ACC112 (cell line): Measurements from ENCODE around the gene MORC4.

Experiments
- H2AFZ ChIP-seq: fragments of 200-600 bp; sonication (generic); one replicate; pipeline ENCODE4 v1.6.0; 2017; ENCODE audit warnings: antibody characterized with exemption, low read length; ENCODE audit not compliant: unreplicated experiment
- H3K27ac ChIP-seq: fragments of 200-600 bp; sonication (generic); 2 replicates; pipeline ENCODE4 v1.5.1; 2014; ENCODE audit warnings: low read depth, mild to moderate bottlenecking, antibody characterized with exemption, low read length, moderate library complexity
- H3K27me3 ChIP-seq: fragments of 200-600 bp; sonication (generic); 2 replicates; pipeline ENCODE4 v1.6.1; 2014; ENCODE audit warnings: mild to moderate bottlenecking, antibody characterized with exemption, low read length, moderate library complexity, mixed read lengths; ENCODE audit not compliant: insufficient read depth
- H3K36me3 ChIP-seq: fragments of 200-600 bp; sonication (generic); 2 replicates; pipeline ENCODE4 v1.6.1; 2016; ENCODE audit warnings: mild to moderate bottlenecking, antibody characterized with exemption, low read length, moderate library complexity, mixed read lengths; ENCODE audit not compliant: insufficient read depth
- H3K4me1 ChIP-seq: fragments of 200-600 bp; sonication (generic); one replicate; pipeline ENCODE4 v1.6.1; 2016; ENCODE audit warnings: low read length, mixed read lengths; ENCODE audit not compliant: insufficient read depth, unreplicated experiment, control insufficient read depth
- H3K4me3 ChIP-seq: fragments of 200-600 bp; sonication (generic); 2 replicates; pipeline ENCODE4 v1.5.1; 2014; ENCODE audit warnings: mild to moderate bottlenecking, low read depth, low read length
- H3K79me2 ChIP-seq: fragments of 200-600 bp; sonication (generic); one replicate; pipeline ENCODE4 v1.6.0; 2016; ENCODE audit warnings: low read length; ENCODE audit not compliant: control insufficient read depth, unreplicated experiment, insufficient read depth

The MORC4 gene

DNA sequence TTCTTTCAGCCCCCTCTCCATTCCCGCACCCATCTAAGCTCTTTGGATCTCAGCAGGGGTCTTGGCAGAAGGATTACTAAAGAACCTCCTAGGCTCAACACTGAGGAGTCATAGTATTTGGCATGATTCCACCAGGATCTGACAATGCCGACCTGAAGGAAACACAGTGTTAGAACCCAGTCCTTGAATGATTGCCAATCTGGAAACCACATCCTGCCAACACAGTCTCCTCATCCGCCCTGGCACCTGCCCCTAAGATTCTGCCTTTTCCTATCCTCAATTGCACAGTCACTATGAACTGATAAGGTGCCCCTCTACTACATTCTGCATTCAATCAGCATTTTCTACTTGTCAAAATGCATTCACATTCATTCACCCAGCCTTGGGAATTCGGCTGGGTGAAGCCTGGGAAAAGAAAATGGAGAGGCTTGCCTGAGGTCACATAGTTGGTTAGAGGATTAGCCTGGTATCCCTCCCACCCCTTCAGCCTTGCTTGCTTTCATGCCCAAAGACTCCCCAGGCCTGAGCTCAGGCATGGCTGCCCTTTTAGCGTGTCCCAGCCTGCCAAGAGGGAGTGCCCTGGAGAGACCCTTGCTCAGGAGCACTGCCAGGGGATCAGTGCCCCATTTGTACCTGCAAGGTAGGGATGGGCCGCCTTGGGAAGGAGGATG lies 82.0 kb downstream of the MORC4 start:
- no peak overlapping the region for H3K27ac ChIP-seq
- no peaks in the 10 kb centered on the region for H3K79me2 ChIP-seq
- H3K27me3 ChIP-seq, result no peaks in the 10 kb centered on the region
- H3K36me3 ChIP-seq, result no peaks in the 10 kb centered on the region
- H3K4me1 ChIP-seq, result peaks cover 22% of the 10 kb centered on the region
- H3K4me3 ChIP-seq, result no peak overlapping the region
- H2AFZ ChIP-seq, result no peak overlapping the region

DNA sequence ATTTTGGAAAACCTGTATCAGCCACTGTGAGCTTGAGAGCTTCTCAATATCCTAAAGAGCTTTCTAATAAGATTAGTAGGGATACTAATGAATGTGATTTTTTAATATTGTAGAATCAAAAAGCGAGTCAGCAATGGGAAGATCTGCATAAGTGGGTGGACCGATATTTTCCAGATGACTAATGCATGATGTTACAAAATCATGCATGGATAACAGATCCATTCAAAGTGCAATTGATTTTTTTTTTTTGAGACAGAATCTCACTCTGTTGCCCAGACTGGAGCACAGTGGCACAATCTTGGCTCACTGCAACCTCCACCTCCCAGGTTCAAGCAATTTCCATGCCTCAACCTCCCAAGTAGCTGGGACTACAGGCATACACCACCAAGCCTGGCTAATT lies 87.1 kb downstream of the MORC4 start:
- no peaks in the 10 kb centered on the region for H3K36me3 ChIP-seq
- H3K79me2 ChIP-seq, result no peaks in the 10 kb centered on the region
- H3K27ac ChIP-seq, result no peak overlapping the region
- H3K27me3 ChIP-seq, result no peaks in the 10 kb centered on the region
- H3K4me1 ChIP-seq, result peaks cover 20% of the 10 kb centered on the region
- peak overlapping the region; percentile 56 for H2AFZ ChIP-seq
- no peak overlapping the region for H3K4me3 ChIP-seq

- H2AFZ ChIP-seq, result no peak overlapping the region
- no peaks in the 10 kb centered on the region for H3K27me3 ChIP-seq
- no peaks in the 10 kb centered on the region for H3K79me2 ChIP-seq
- H3K27ac ChIP-seq, result no peak overlapping the region
- no peaks in the 10 kb centered on the region for H3K36me3 ChIP-seq
- no peaks in the 10 kb centered on the region for H3K4me1 ChIP-seq
- no peak overlapping the region for H3K4me3 ChIP-seq
Measured at GRCh38 chrX:106906361-106906760, 93.7 kb downstream of the MORC4 start.

DNA sequence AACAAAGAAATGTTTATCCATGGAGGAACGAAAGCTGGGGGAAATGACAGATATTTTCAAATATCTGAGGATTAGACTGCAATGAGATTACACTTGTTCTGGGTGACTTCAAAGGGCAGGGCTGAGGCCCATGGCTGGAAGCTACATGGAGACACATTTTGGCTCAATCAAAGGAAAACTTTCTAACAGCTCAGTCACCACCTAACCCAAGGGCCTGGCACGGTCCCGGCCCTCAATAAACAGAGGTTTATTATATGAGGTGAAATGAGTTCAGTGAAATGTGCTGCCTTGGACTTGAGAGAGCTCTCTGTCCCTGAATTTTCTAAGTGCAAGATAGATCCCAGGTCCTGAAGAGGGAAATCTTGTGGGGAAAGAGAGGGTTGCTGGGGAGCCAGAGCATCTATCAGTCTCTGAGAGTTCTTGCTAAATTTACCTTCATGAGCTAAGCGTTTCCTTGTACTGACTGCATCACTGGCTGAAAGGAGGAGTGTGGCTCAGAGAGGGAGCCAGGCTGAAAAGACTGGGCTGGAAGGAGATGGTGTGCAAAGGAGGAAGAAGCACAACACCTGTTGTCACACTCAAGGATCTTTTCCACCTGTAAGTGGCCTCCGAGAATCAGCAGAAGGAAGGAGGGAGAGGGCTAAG lies 94.8 kb downstream of the MORC4 start:
- Histone ChIP-seq H3K4me3 (no peak overlapping the region), H3K4me1 (no peaks in the 10 kb centered on the region), H3K79me2 (no peaks in the 10 kb centered on the region), H3K36me3 (no peaks in the 10 kb centered on the region), H3K27ac (no peak overlapping the region), H2AFZ (no peak overlapping the region), H3K27me3 (no peaks in the 10 kb centered on the region)

- Histone ChIP-seq H3K4me1 (peaks cover 7% of the 10 kb centered on the region), H3K36me3 (no peaks in the 10 kb centered on the region), H3K27me3 (no peaks in the 10 kb centered on the region), H2AFZ (no peak overlapping the region), H3K4me3 (no peak overlapping the region), H3K79me2 (no peaks in the 10 kb centered on the region), H3K27ac (no peak overlapping the region)
Measured at GRCh38 chrX:106903856-106904528, 96.0 kb downstream of the MORC4 start.

GRCh38 chrX:106903291-106903824 lies 96.7 kb downstream of the MORC4 start, which contains the start of gene RIPPLY1:
Gene RIPPLY1, minus strand, starts transcription at chrX:106903341. Its CDS starts 54 bp downstream, at chrX:106903287.
- no peaks in the 10 kb centered on the region for H3K27me3 ChIP-seq
- no peak within 1 kb of the TSS for H2AFZ ChIP-seq
- no peak within 1 kb of the TSS for H3K4me3 ChIP-seq
- peaks cover 12% of the 10 kb centered on the region for H3K4me1 ChIP-seq
- H3K36me3 ChIP-seq, result no peaks in the 10 kb centered on the region
- no peaks in the 10 kb centered on the region for H3K79me2 ChIP-seq
- no peak within 1 kb of the TSS for H3K27ac ChIP-seq

- Histone ChIP-seq H3K79me2 (no peaks in the 10 kb centered on the region), H3K4me3 (no peak overlapping the region), H2AFZ (no peak overlapping the region), H3K27ac (no peak overlapping the region), H3K36me3 (no peaks in the 10 kb centered on the region), H3K27me3 (no peaks in the 10 kb centered on the region), H3K4me1 (peaks cover 12% of the 10 kb centered on the region)
Measured at GRCh38 chrX:106902684-106903083, 97.3 kb downstream of the MORC4 start.

DNA sequence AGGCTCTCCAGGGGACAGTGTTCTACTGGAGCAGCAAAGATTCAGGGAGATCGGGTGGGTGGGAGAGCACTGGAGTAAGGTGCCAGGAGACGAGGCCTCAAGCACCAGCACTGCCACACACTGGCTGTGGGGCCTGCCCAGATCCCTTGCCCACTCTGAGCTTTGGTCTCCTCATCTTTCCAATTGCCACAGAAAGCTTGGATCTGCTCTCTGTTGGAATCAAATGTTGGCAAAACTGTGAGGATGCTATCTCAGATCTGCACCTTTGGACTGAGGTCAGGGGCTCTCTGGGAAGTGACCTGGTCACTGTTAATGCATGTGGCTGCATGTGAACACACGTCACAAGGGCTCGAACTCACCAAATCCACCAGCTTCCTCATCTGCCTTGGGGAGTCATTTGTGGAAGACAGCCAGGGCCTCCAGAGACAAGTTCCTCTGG lies 98.2 kb downstream of the MORC4 start:
- no peak overlapping the region for H2AFZ ChIP-seq
- H3K4me3 ChIP-seq, result no peak overlapping the region
- peaks cover 21% of the 10 kb centered on the region for H3K4me1 ChIP-seq
- H3K27me3 ChIP-seq, result no peaks in the 10 kb centered on the region
- no peaks in the 10 kb centered on the region for H3K36me3 ChIP-seq
- H3K27ac ChIP-seq, result no peak overlapping the region
- H3K79me2 ChIP-seq, result no peaks in the 10 kb centered on the region

GRCh38 chrX:106901341-106901740 lies 98.7 kb downstream of the MORC4 start:
- H3K4me1 ChIP-seq, result peaks cover 21% of the 10 kb centered on the region
- H3K79me2 ChIP-seq, result no peaks in the 10 kb centered on the region
- H3K36me3 ChIP-seq, result no peaks in the 10 kb centered on the region
- no peak overlapping the region for H2AFZ ChIP-seq
- H3K27me3 ChIP-seq, result no peaks in the 10 kb centered on the region
- H3K4me3 ChIP-seq, result no peak overlapping the region
- no peak overlapping the region for H3K27ac ChIP-seq

- H3K4me3 ChIP-seq, result no peak overlapping the region
- no peaks in the 10 kb centered on the region for H3K36me3 ChIP-seq
- no peak overlapping the region for H2AFZ ChIP-seq
- no peaks in the 10 kb centered on the region for H3K27me3 ChIP-seq
- peaks cover 36% of the 10 kb centered on the region for H3K4me1 ChIP-seq
- no peaks in the 10 kb centered on the region for H3K79me2 ChIP-seq
- no peak overlapping the region for H3K27ac ChIP-seq
Measured at GRCh38 chrX:106899841-106900240, 100.2 kb downstream of the MORC4 start.
